Caco-2 (cell line): ENCODE data around the gene GTF2A1. TPM values are rescaled to one million over a fixed set of nuclear protein-coding genes. Genes with fewer than 3 reads are reported as not detected.

ENCODE experiments used
- BruUV-seq: library from RNA; stranded (reverse); fragments of 400-500 nt; replicated peaks from 2 replicates; lab custom pipeline; 2021; lab: Mats Ljungman, UMichigan
- CTCF ChIA-PET: fragments of 300-600 bp; sonication (Branson Sonifier 250); formaldehyde crosslinking; loops from one replicate; lab custom pipeline; 2022; ENCODE audit warnings: antibody characterized with exemption; lab: Charles Lee
- POLR2A ChIA-PET: fragments of 300-600 bp; sonication (Branson Sonifier 250); formaldehyde crosslinking; loops from one replicate; lab custom pipeline; 2022; ENCODE audit warnings: antibody characterized with exemption; lab: Charles Lee
- DNase-seq, 2 experiments: peaks; one replicate each; pipeline versions ENCODE4 v3.0.0 to v3.0.0-alpha.2; 2020 to 2022
- H3K27me3 ChIP-seq: replicated peaks from 2 replicates; pipeline ENCODE4 v1.6.0; 2011; ENCODE audit warnings: low read length; ENCODE audit not compliant: control insufficient read depth, insufficient read depth
- H3K36me3 ChIP-seq: 2 replicates; pipeline ENCODE4 v1.5.1; 2011; ENCODE audit warnings: low read length; ENCODE audit not compliant: control insufficient read depth, insufficient read depth
- H3K4me1 ChIP-seq: fragments of 250-450 bp; sonication (Bioruptor Pico); 2 replicates; pipeline ENCODE4 v1.5.1; 2020; ENCODE audit warnings: mild to moderate bottlenecking
- H3K4me3 ChIP-seq: 2 replicates; pipeline ENCODE4 v1.5.1; 2011; ENCODE audit warnings: low read depth, mild to moderate bottlenecking, control low read depth, low read length
- H3K9me3 ChIP-seq: fragments of 250-450 bp; sonication (Bioruptor Pico); 2 replicates; pipeline ENCODE4 v1.5.1; 2020; ENCODE audit warnings: mild to moderate bottlenecking, moderate library complexity
- H3K27ac Mint-ChIP-seq: one replicate; pipeline ENCODE4 v1.8.0; 2022; ENCODE audit warnings: mixed read lengths; ENCODE audit not compliant: unreplicated experiment
- H3K27me3 Mint-ChIP-seq: one replicate; pipeline ENCODE4 v1.8.0; 2022; ENCODE audit warnings: mixed read lengths; ENCODE audit not compliant: insufficient read depth, unreplicated experiment
- H3K36me3 Mint-ChIP-seq: one replicate; pipeline ENCODE4 v1.8.0; 2022; ENCODE audit warnings: mild to moderate bottlenecking, mixed read lengths; ENCODE audit not compliant: insufficient read depth, unreplicated experiment
- H3K4me1 Mint-ChIP-seq: one replicate; pipeline ENCODE4 v1.8.0; 2022; ENCODE audit warnings: low read depth, mixed read lengths; ENCODE audit not compliant: unreplicated experiment
- H3K4me3 Mint-ChIP-seq: one replicate; pipeline ENCODE4 v1.8.0; 2022; ENCODE audit warnings: mild to moderate bottlenecking, moderate library complexity, mixed read lengths; ENCODE audit not compliant: unreplicated experiment
- H3K9me3 Mint-ChIP-seq: one replicate; pipeline ENCODE4 v1.8.0; 2022; ENCODE audit warnings: mixed read lengths; ENCODE audit not compliant: unreplicated experiment
- CTCF ChIP-seq, 2 experiments: fragments of 200-600 bp in 1 of 2; IDR thresholded peaks; 1 replicate in 1 of 2; 2 replicates in 1 of 2; pipeline versions ENCODE4 v1.5.1 to v1.8.0; 2011 to 2022; ENCODE audit warnings: antibody characterized with exemption in 1 of 2, control low read depth in 1 of 2, inconsistent platforms in 1 of 2, low read depth in 1 of 2, low read length in 1 of 2, mild to moderate bottlenecking in 1 of 2, moderate library complexity in 1 of 2; ENCODE audit not compliant: insufficient read depth in 1 of 2, severe bottlenecking in 1 of 2, unreplicated experiment in 1 of 2
- intact Hi-C: fragments of 100-400 bp; cut with micrococcal nuclease; formaldehyde crosslinking; loops from one replicate; pipeline ENCODE4 v1.10.0; 2022; ENCODE audit not compliant: unreplicated experiment
- total RNA-seq: library from RNA; stranded (reverse); gene quantifications from 2 replicates; pipeline ENCODE4 v1.2.3, GENCODE V29; 2022

Gene GTF2A1
- total RNA-seq, 1 experiment from 2014 or later: 42.7 TPM

- BruUV-seq: no TSS peak
- no peak for TF ChIP-seq CTCF (IDR thresholded peaks at IDR 0.05; ENCODE audit: insufficient read depth in 1 of 2, low read depth in 1 of 2, low read length in 1 of 2, severe bottlenecking in 1 of 2, unreplicated experiment in 1 of 2)
- Mint-ChIP-seq H3K27me3 (no peaks in the 10 kb centered on the region), H3K27ac (no peak overlapping the region), H3K9me3 (no peaks in the 10 kb centered on the region), H3K4me3 (no peak overlapping the region), H3K4me1 (peaks cover 7% of the 10 kb centered on the region), H3K36me3 (peaks cover 7% of the 10 kb centered on the region)
- no peak for DNase-seq
- ChIA-PET POLR2A (no interaction called here), CTCF (no interaction called here)
- H3K9me3 ChIP-seq: no peaks in the 10 kb centered on the region
- H3K4me1 ChIP-seq: peaks cover 11% of the 10 kb centered on the region
- H3K36me3 ChIP-seq: no peaks in the 10 kb centered on the region
- intact Hi-C loops: no loop called here
- no peaks in the 10 kb centered on the region for H3K27me3 ChIP-seq
- no peak overlapping the region for H3K4me3 ChIP-seq
Measured at GRCh38 chr14:81264671-81265070, 43.9 kb upstream of the GTF2A1 start.

GRCh38 chr14:81263777-81264410 lies 43.1 kb upstream of the GTF2A1 start:
- ChIA-PET CTCF (no interaction called here), POLR2A (no interaction called here)
- Histone ChIP-seq H3K36me3 (no peaks in the 10 kb centered on the region), H3K4me1 (peaks cover 8% of the 10 kb centered on the region; the same call in 1 of the 2 replicates), H3K27me3 (no peaks in the 10 kb centered on the region), H3K4me3 (no peak overlapping the region), H3K9me3 (no peaks in the 10 kb centered on the region)
- no peaks in the 10 kb centered on the region for H3K9me3 Mint-ChIP-seq
- H3K27me3 Mint-ChIP-seq: no peaks in the 10 kb centered on the region
- H3K4me1 Mint-ChIP-seq: no peaks in the 10 kb centered on the region
- intact Hi-C loops: no loop called here
- no peak for TF ChIP-seq CTCF (IDR thresholded peaks at IDR 0.05; ENCODE audit: insufficient read depth in 1 of 2, low read depth in 1 of 2, low read length in 1 of 2, severe bottlenecking in 1 of 2, unreplicated experiment in 1 of 2)
- no TSS peak for BruUV-seq
- peaks cover 7% of the 10 kb centered on the region for H3K36me3 Mint-ChIP-seq
- H3K4me3 Mint-ChIP-seq: no peak overlapping the region
- no peak overlapping the region for H3K27ac Mint-ChIP-seq
- no peak for DNase-seq

- Mint-ChIP-seq H3K36me3 (no peaks in the 10 kb centered on the region), H3K4me3 (no peak overlapping the region), H3K9me3 (no peaks in the 10 kb centered on the region), H3K27me3 (no peaks in the 10 kb centered on the region), H3K27ac (no peak overlapping the region), H3K4me1 (no peaks in the 10 kb centered on the region)
- Histone ChIP-seq H3K9me3 (no peaks in the 10 kb centered on the region), H3K27me3 (no peaks in the 10 kb centered on the region), H3K4me3 (no peak overlapping the region), H3K4me1 (no peaks in the 10 kb centered on the region), H3K36me3 (no peaks in the 10 kb centered on the region)
- no TSS peak for BruUV-seq
- no peak for DNase-seq
- ChIA-PET POLR2A (no interaction called here), CTCF (no interaction called here)
- no peak for TF ChIP-seq CTCF (IDR thresholded peaks at IDR 0.05; ENCODE audit: insufficient read depth in 1 of 2, low read depth in 1 of 2, low read length in 1 of 2, severe bottlenecking in 1 of 2, unreplicated experiment in 1 of 2)
- intact Hi-C loops: no loop called here
Measured at GRCh38 chr14:81261176-81261575, 40.4 kb upstream of the GTF2A1 start.
